WERI-Rb-1 (cell line): ENCODE measurements around the gene GRIK1.
A peak's percentile ranks its signal among the peaks of the same experiment; 100 is the strongest.

ENCODE experiments used
- DNase-seq: peaks from one replicate; pipeline ENCODE4 v3.0.0-alpha.2; 2020
- H3K27ac ChIP-seq: fragments of 250-450 bp; sonication (Bioruptor Pico); 2 replicates; pipeline ENCODE4 v1.5.1; 2020; ENCODE audit warnings: mild to moderate bottlenecking, moderate library complexity
- H3K27me3 ChIP-seq: fragments of 250-450 bp; sonication (Bioruptor Pico); 2 replicates; pipeline ENCODE4 v1.5.1; 2021; ENCODE audit warnings: mild to moderate bottlenecking, low read depth, moderate library complexity; ENCODE audit not compliant: insufficient read depth, severe bottlenecking
- H3K36me3 ChIP-seq: fragments of 250-450 bp; sonication (Bioruptor Pico); 2 replicates; pipeline ENCODE4 v1.5.1; 2020; ENCODE audit warnings: mild to moderate bottlenecking, moderate library complexity
- H3K4me3 ChIP-seq: 2 replicates; pipeline ENCODE4 v1.5.1; 2011; ENCODE audit warnings: low read depth, mild to moderate bottlenecking, control low read depth, low read length
- H3K9me3 ChIP-seq: fragments of 250-450 bp; sonication (Bioruptor Pico); 2 replicates; pipeline ENCODE4 v1.5.1; 2021; ENCODE audit warnings: mild to moderate bottlenecking, moderate library complexity; ENCODE audit not compliant: severe bottlenecking
- CTCF ChIP-seq: IDR thresholded peaks from 2 replicates; pipeline ENCODE4 v1.5.1; 2011; ENCODE audit warnings: low read depth, mild to moderate bottlenecking, control low read depth, inconsistent platforms, low read length

The GRIK1 gene

GRCh38 chr21:29509121-29509520 is 430.7 kb downstream of the GRIK1 start:
- H3K27me3 ChIP-seq: no peaks in the 10 kb centered on the region
- TF ChIP-seq CTCF: no peak
- no peak overlapping the region for H3K27ac ChIP-seq
- DNase-seq: no peak
- no peak overlapping the region for H3K4me3 ChIP-seq
- H3K36me3 ChIP-seq: no peaks in the 10 kb centered on the region
- H3K9me3 ChIP-seq: peaks cover 3% of the 10 kb centered on the region

DNA sequence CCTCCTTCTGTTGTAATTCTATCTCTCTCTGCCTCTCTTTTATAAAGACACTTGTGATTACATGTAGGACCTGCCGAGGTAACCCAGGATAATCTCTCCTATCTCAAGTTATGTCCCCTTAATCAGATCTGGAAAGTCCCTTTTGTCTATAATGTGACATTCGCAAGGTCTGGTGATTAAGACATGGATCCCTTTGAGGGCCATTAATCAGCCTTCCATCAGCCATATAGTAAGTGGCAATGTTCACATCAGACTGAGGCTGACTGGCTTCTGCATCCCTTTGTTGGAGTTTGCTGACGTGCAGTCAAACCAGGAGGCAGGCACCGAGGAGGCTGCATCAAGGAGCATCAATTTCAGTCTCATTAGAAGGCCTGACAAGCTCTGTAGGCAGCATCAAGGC is 431.5 kb downstream of the GRIK1 start:
- TF ChIP-seq CTCF: no peak
- H3K27ac ChIP-seq: peak overlapping the region; percentile 32
- peak; percentile 74 for DNase-seq
- H3K36me3 ChIP-seq: no peaks in the 10 kb centered on the region
- H3K4me3 ChIP-seq: no peak overlapping the region
- H3K27me3 ChIP-seq: no peaks in the 10 kb centered on the region
- no peaks in the 10 kb centered on the region for H3K9me3 ChIP-seq

- Histone ChIP-seq H3K4me3 (no peak overlapping the region), H3K9me3 (no peaks in the 10 kb centered on the region), H3K27me3 (no peaks in the 10 kb centered on the region), H3K36me3 (no peaks in the 10 kb centered on the region; the same call in 1 of the 2 replicates), H3K27ac (peak overlapping the region; percentile 14; the same call in 1 of the 2 replicates)
- no peak for DNase-seq
- TF ChIP-seq CTCF: no peak
These were observed 432.8 kb downstream of the GRIK1 start for GRCh38 chr21:29506947-29507346.

GRCh38 chr21:29506214-29506613 is 433.6 kb downstream of the GRIK1 start:
- TF ChIP-seq CTCF: no peak
- no peaks in the 10 kb centered on the region for H3K27me3 ChIP-seq
- no peak overlapping the region for H3K27ac ChIP-seq
- no peaks in the 10 kb centered on the region for H3K9me3 ChIP-seq
- DNase-seq: no peak
- no peaks in the 10 kb centered on the region; the same call in 1 of the 2 replicates for H3K36me3 ChIP-seq
- no peak overlapping the region for H3K4me3 ChIP-seq

GRCh38 chr21:29504751-29505321 is 435.0 kb downstream of the GRIK1 start:
- H3K9me3 ChIP-seq: no peaks in the 10 kb centered on the region
- no peak for TF ChIP-seq CTCF
- H3K27ac ChIP-seq: no peak overlapping the region
- no peaks in the 10 kb centered on the region; the same call in 1 of the 2 replicates for H3K36me3 ChIP-seq
- H3K4me3 ChIP-seq: no peak overlapping the region
- no peak for DNase-seq
- no peaks in the 10 kb centered on the region for H3K27me3 ChIP-seq

DNA sequence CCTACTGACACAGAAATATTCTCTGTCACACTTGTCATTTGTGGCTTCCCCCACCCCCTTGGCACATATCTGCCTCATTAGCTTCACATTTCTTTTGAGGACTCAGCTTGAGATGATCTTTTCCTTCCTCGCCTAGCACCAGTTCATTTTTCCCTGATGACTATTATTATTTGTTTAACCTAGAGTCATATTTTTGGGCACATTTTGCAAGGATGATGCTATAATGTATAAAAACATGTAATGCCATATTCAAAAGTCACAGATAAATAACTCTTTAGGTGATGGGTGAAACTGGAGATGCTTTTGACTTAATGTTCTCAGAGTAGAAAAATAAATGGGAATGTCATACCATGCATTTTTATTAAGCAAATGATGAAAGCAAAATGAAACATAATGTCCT is 438.3 kb downstream of the GRIK1 start:
- Histone ChIP-seq H3K36me3 (peaks cover 4% of the 10 kb centered on the region; the same call in 1 of the 2 replicates), H3K4me3 (no peak overlapping the region), H3K27me3 (no peaks in the 10 kb centered on the region), H3K27ac (no peak overlapping the region), H3K9me3 (no peaks in the 10 kb centered on the region)
- no peak for TF ChIP-seq CTCF
- no peak for DNase-seq
